GM18870 (cell line): ENCODE results near the gene SNED1.

ENCODE experiments used
- ATAC-seq: cut with Tn5 transposase; IDR thresholded peaks from one replicate; pipeline ENCODE4 v1.9.1; 2021; ENCODE audit warnings: moderate library complexity; ENCODE audit not compliant: unreplicated experiment

SNED1 gene

GRCh38 chr2:240959941-240960308 is 38.5 kb upstream of the SNED1 start:
- ATAC-seq = no peak

DNA sequence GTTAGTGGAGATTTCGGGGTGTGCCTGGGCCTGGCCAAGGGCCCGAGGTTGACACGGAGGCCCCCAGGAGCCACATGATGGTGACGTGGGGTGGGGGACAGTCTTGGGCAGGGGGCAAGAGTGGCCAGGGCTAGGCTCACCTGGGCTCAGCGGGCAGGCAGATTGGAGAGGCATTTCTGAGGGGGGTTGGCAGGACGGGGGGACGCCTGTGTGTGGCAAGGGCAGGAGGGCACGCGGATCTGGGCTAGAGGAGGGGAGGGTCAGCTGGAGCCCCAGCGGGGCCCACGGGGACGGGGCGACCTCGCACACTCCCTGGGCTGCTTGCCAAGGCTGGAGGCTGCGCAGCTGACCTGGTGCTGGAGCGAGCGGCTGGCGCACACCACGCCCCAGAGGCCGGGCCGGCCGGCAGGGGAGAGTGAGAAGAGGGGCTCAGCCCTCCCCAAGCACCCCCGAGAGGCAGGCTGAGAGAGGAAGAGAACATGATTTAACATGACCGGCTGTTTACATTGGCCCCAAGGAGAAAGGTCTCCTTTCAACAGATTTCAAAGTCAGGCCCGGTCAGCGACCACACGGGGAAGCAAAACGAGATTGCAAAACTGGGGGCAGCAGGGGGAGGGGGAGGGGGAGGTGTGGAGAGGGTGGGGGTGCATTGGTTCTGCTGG is 38.0 kb upstream of the SNED1 start:
- no peak for ATAC-seq

DNA sequence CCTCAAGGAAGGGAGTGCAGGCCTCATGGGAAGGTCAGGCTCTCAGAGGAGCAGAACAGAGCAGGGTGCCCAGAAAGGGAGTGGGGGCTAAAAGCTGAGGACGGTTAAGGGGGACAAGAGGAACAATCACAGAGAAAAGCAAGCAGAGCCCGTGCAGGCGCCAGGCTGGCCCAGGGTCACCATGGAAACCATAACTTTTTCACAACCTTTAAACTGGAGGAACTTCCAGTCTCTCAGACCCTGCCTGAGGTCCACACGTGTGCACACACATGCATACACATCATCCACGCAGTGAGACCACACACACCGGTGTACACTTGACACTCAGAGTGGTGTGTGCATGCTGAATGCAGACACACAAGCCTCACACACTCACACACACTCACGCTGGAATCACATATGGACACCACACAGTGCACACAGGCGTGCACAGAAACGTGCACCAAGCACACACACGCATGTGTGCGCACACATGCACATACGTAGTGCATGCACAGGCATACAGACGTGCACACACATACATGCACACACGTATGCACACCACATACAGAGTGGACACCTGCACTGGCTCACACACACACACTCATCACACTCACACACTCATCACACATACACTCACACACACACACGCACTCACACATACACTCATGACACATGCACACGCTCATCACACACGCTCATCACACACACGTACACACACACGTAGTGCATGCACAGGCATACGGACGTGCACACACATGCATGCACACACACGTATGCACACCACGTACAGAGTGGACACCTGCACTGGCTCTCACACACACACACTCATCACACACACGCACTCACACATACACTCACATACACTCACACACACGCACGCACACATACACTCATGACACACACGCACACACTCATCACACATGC is 37.2 kb upstream of the SNED1 start:
- ATAC-seq = no peak

DNA sequence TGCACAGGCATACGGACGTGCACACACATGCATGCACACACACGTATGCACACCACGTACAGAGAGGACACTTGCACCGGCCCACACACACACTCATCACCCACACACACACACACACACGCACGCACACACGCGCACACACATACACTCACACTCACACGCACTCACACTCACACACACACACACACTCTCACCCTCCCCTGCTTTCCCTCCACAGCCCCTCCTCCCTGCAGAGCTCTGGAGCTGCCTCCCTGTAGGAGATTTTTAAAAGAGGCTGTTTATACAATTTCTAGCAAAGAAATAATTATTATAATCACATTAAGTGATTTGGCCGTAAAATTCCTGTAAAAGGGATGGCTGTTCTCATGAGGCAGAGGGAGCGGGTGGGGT is 36.5 kb upstream of the SNED1 start:
- ATAC-seq = no peak

GRCh38 chr2:240962300-240963064 is 35.9 kb upstream of the SNED1 start:
- ATAC-seq = no peak

GRCh38 chr2:240963065-240963867 is 35.2 kb upstream of the SNED1 start:
- no peak for ATAC-seq

DNA sequence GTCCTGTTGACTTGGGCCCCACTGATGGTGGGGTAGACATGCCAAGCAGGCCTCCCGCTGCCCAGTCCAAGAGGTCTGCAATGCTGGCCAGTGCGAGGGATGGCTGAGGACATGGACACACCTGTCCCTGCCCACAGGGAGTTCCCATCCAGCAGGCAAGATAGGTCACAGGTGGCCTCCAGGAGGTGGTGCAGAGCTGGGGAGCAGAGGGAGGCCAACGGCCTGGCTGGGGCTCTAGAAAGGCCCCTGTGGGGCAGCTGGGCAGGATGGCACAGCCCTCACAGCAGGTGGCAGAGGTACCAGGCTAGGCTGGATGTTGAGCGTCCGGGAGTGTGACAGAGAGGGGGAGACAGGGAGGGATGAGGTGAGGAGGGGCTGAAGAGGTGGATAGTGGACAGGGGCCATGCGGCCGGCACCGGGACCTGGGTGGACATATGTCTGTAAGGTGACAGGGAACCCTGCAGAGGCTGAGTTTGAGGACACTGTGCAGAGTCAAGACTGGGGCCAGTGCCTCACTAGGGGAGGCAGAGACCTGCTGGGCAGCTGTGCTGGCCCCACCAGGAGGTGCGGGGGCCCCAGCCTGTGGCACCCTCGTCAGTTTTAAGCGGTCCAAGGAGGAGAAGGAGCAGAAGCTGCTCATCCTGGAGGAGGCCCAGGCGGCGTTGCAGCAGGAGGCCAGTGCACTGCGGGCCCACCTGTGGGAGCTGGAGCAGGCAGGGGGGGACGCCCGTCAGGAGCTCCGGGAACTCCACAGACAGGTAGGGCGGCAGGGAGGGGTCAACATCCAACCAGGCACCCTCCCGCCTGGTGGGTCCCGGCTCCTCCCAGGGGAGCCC is 34.3 kb upstream of the SNED1 start:
- ATAC-seq = no peak

- no peak for ATAC-seq
Measured at GRCh38 chr2:240964704-240965295, 33.6 kb upstream of the SNED1 start.

DNA sequence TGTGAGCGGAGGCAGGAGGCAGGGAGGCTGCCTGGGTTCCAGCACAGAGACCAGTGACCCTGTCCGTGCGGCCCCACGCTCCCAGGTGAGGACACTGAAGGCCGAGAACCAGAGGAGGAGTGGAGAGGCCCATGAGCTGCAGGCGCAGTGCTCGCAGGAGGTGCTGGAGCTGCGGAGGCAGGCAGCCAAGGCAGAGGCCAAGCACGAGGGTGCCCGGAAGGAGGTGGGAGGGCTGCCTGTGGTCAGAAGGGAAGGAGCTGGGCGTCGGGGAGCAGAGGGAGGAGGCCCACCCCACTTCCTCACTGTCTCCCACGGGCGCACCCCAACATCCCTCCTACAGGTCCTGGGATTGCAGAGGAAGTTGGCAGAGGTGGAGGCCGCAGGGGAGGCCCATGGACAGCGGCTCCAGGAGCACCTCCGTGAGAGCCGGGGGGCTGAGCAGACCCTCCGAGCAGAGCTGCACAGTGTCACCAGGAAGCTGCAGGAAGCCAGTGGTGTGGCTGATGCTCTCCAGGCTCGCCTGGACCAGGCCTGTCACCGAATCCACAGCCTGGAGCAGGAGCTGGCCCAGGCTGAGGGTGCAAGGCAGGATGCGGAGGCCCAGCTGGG is 33.0 kb upstream of the SNED1 start:
- no peak for ATAC-seq

GRCh38 chr2:240965905-240966456 is 32.4 kb upstream of the SNED1 start:
- no peak for ATAC-seq

DNA sequence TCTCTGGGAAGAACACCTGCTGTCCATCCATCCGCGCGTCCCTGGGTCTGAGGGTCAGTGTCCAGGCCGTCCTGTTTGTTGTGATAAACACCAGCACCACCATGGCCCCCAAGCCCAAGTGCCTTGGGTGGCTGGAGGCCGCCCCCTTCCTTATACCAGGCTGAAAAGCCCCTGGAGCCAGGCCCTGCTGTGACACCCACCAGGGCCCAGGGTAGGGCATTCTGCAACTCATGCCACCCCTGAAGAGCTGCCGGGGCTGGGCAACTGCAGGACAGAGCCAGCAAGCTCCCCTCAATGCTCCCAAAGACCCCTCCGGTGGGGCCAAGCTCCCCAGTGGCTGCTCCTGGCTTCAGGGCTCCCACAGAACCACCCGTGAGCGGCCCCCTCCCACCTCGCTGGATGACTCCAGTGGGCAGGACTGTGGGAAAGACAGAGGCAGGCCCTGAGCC is 31.9 kb upstream of the SNED1 start:
- ATAC-seq = no peak

DNA sequence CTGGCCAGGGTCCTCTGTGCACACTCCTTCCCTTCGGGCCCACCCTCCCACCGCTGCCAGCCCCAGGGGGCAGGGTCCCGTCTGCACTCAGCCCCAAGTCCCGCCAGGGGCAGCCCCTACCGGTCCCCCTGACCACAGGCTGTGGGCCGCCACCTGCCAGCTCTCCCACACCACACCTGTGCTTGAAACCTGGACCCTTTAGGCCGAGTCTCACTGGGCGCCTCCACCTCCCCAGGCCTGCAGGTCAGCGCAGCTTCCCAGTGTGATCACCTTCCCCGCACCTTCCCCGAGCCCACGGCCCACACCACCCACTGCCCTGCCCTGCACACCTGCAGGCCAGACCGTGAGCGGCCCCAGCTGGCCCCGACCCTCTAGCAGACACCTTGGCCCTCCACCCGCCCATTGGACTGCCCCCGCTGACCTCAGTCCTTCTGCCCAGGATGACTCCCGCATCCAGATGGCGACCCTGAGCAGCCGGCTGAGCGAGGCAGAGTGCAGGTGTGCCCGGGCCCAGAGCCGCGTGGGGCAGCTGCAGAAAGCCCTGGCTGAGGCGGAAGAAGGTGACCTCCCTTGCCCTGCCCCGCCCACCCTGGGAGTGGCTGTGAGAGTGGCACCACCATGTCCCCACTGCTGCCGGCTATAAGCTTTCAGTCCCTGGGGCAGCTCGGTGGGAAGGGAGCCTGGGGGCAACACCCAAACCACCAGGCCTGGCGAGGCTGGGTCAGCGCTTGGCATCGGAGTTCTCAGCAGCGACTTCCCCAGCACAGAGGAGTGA is 31.3 kb upstream of the SNED1 start:
- ATAC-seq = no peak

DNA sequence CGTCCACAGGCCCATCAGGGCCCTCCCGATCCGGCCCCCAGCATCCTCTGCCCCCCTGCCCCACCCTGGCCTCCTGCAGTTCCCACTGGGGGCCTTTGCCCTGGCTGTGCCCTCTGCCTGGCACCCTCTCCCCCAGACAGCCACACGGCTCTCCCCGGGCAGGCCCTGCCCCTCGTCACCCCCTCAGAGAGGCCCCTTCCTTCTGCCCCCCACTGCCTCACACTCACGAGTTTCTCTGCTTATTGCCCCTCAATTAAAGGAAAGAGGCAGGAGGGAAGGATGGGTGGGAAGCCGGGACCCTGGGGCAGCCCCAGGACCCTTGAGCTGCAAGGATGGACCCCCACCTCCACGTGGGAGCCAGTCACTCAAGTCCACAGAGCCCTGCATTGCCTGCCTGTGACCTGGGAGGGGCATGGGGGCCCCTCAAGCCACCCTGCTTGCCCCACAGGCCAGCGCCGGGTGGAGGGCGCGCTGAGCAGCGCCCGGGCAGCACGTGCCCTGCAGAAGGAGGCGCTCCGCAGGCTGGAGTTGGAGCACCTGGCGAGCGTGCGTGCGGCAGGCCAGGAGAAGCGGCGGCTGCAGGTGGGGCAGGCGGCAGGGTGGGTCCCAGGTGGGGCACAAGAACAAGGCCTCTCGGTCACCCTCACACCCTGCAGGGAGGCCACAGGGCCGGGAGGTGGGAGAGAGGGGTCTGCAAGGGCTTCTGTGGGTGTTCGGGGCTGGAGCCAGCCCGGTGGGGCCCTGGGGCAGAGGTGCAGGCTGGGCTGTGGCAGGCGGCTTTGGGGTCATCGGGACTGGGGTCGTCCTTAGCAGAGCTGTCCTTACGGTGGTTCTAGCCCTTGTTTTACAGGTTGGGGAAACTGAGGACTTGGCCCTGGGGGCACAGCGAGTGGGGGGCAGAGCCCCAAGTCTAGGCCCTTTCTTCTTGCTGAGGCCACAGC is 30.5 kb upstream of the SNED1 start:
- ATAC-seq = no peak

DNA sequence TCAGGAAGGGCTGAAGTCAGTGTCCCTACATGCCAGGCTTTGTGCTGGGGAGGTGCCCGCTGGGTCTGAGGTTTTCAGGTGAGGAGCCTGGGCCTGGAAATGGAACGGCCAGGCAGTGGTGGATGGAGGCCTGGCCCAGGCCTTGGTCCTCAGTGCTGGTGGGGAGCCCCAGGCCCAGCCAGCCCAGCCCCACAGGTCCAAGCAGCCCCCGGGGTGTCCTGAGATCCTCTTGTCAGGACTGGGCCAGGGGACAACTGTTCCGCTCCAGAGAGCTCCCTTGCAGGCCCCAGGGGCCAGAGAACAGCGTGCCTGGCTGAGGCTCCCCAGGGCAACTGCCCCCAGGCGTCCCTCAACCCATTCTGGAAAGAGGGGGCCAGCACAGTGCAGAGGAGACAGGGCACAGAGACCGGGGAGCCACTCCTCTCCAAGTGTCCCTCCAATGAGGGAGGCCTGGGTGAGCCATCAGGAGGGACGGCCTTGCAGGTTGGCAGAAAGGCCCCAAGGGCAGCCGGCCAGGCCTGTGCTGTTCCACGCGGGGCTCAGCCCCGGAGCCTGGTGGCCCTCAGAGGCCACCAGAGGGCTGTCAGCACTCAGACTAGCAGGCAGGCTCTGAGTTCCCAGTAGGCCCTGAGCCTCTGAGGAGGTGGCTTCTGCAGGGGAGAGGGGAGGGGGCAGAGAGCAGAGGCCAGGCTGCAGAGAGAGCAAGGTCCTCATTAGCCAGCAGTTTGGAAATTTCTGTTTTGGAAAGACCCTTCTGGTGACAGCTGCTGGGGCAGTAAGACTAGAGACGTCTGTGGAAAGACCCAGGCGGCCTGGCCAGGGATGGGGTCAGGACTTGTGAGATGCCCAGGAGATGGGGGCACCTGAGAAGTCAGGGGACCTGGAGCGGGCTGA is 29.4 kb upstream of the SNED1 start:
- no peak for ATAC-seq

DNA sequence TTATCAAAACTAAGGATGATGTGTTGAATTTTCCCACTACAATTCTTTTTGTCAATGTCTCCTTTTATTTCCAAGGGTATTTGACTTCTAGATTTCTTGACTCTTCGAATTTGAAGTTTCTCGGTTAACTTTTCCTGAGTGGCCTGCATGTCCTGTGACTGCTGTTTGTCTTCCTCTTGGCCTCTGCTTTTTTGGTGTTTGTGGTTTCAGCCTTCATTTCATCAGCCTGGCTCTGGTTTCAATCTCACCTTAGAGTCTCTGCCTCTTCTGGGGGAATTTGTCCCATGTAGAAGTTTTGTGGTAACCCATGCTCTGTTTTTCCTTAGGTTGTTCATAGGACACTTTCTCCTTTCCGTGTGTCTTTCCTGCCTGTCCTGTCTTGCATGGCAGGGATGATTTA is 28.3 kb upstream of the SNED1 start:
- ATAC-seq = no peak

DNA sequence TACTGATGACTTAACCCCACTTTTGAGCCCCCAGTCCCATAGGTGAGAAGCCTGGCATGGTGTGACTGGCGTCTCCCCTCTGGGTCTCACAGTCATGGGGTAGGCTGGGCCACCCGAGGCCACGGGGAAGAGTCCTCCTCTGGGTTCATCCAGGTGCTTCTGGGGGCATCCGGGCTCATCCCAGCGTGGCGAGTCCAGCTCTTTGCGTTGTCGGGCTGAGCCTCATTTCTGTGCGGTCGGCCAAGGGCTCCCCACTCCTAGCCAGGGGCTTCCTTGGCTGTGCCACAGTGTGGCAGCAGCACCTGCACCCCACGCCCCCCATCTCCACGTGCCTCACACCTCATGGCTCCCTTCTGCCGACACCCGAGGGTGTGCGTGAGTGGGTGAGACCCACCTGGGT is 27.6 kb upstream of the SNED1 start:
- no peak for ATAC-seq
